Loucy (cell line): ENCODE results near the gene PCBP3.

Source experiments
- EZH2phosphoT487 ChIP-seq: fragments of 200-600 bp; IDR thresholded peaks from 2 replicates; pipeline ENCODE4 v1.6.1; 2018; ENCODE audit warnings: antibody characterized with exemption, mild to moderate bottlenecking, moderate library complexity, borderline replicate concordance
- TF ChIP-seq, protein P1 (sequence below): fragments of 200-600 bp; sonication (generic); conservative IDR thresholded peaks from 2 replicates; pipeline ENCODE4 v1.5.1; 2014; ENCODE audit warnings: mild to moderate bottlenecking, antibody characterized with exemption, low read length

DNA sequence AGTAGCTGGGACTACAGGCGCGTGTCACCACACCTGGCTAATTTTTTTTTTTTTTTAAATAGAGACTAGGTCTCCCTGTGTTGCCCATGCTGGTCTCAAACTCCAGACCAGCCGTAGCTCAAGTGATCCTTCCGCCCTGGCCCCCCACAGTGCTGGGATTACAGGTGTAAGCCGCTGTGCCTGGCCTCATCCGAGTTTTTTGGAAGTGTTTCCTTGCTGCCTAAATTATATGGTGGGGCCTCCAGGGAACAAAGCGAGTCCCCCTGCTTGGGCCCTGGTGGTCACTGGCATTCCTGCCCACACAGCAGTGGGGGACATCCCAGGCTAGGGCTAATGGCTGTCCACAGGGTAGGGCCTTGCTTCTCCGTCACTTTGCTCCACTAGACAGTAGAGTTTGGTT lies 143.8 kb downstream of the PCBP3 start:
- TF ChIP-seq, protein P1, sequence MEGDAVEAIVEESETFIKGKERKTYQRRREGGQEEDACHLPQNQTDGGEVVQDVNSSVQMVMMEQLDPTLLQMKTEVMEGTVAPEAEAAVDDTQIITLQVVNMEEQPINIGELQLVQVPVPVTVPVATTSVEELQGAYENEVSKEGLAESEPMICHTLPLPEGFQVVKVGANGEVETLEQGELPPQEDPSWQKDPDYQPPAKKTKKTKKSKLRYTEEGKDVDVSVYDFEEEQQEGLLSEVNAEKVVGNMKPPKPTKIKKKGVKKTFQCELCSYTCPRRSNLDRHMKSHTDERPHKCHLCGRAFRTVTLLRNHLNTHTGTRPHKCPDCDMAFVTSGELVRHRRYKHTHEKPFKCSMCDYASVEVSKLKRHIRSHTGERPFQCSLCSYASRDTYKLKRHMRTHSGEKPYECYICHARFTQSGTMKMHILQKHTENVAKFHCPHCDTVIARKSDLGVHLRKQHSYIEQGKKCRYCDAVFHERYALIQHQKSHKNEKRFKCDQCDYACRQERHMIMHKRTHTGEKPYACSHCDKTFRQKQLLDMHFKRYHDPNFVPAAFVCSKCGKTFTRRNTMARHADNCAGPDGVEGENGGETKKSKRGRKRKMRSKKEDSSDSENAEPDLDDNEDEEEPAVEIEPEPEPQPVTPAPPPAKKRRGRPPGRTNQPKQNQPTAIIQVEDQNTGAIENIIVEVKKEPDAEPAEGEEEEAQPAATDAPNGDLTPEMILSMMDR: no peak
- no peak for TF ChIP-seq EZH2phosphoT487
